Panc1 (cell line): Measurements from ENCODE around the gene SERTAD2. TPM values are rescaled to one million over a fixed set of nuclear protein-coding genes. Genes with fewer than 3 reads are reported as not detected.

ENCODE experiments used
- ATAC-seq: fragments of 200-7000 bp; cut with Tn5 transposase; 2 replicates; pipeline ENCODE4 v1.9.1; 2020; ENCODE audit warnings: mild to moderate bottlenecking, moderate library complexity
- BruUV-seq: library from RNA; stranded (reverse); fragments of 400-500 nt; replicated peaks from 2 replicates; lab custom pipeline; 2021; lab: Mats Ljungman, UMichigan
- CTCF ChIA-PET: fragments of 300-600 bp; sonication (Branson Sonifier 250); formaldehyde crosslinking; loops from one replicate; lab custom pipeline; 2022; ENCODE audit warnings: antibody characterized with exemption; lab: Charles Lee
- POLR2A ChIA-PET: fragments of 300-600 bp; sonication (Branson Sonifier 250); formaldehyde crosslinking; loops from one replicate; lab custom pipeline; 2022; ENCODE audit warnings: antibody characterized with exemption; lab: Charles Lee
- DNase-seq: peaks from one replicate; pipeline ENCODE4 v3.0.0-alpha.2; 2010; ENCODE audit warnings: low read depth, low spot score
- H3K27ac ChIP-seq: 2 replicates; pipeline ENCODE4 v1.5.1; 2011; ENCODE audit warnings: mild to moderate bottlenecking, low read length, inconsistent platforms
- H3K27me3 ChIP-seq: fragments of 200-500 bp; sonication (Bioruptor generic); 2 replicates; pipeline ENCODE4 v1.6.0; 2014; ENCODE audit warnings: low read length, inconsistent platforms; ENCODE audit not compliant: control insufficient read depth, insufficient read depth
- H3K36me3 ChIP-seq: fragments of 200-500 bp; sonication (Bioruptor generic); 2 replicates; pipeline ENCODE4 v1.5.1; 2014; ENCODE audit warnings: inconsistent platforms, mild to moderate bottlenecking, low read length, moderate library complexity; ENCODE audit not compliant: control insufficient read depth, insufficient read depth
- H3K4me1 ChIP-seq: 2 replicates; pipeline ENCODE4 v1.5.1; 2011; ENCODE audit warnings: inconsistent platforms, mild to moderate bottlenecking, low read length, moderate library complexity; ENCODE audit not compliant: control insufficient read depth, insufficient read depth
- H3K4me3 ChIP-seq, 2 experiments: 2 replicates each; pipeline ENCODE4 v1.5.1; 2011 to 2012; ENCODE audit warnings: low read depth in 2 of 2, low read length in 2 of 2, mild to moderate bottlenecking in 2 of 2, inconsistent platforms in 1 of 2, moderate library complexity in 1 of 2
- H3K9me3 ChIP-seq: fragments of 200-500 bp; sonication (Bioruptor generic); 2 replicates; pipeline ENCODE4 v1.5.1; 2014; ENCODE audit warnings: low read depth, mild to moderate bottlenecking, inconsistent platforms, low read length, moderate library complexity; ENCODE audit not compliant: control insufficient read depth, insufficient read depth
- POLR2AphosphoS5 ChIP-seq: IDR thresholded peaks from 2 replicates; pipeline ENCODE4 v1.6.1; 2012; ENCODE audit warnings: mild to moderate bottlenecking, low read depth, low read length, moderate library complexity
- REST ChIP-seq, 2 experiments: IDR thresholded peaks; 2 replicates each; pipeline ENCODE4 v1.6.1; 2011 to 2012; ENCODE audit warnings: low read depth in 2 of 2, control low read depth in 1 of 2, low read length in 1 of 2, mild to moderate bottlenecking in 1 of 2, moderate library complexity in 1 of 2; ENCODE audit not compliant: insufficient read depth in 1 of 2
- SIN3A ChIP-seq: IDR thresholded peaks from 2 replicates; pipeline ENCODE4 v1.6.1; 2012; ENCODE audit warnings: low read depth, mild to moderate bottlenecking, low read length, moderate library complexity, borderline replicate concordance; ENCODE audit not compliant: insufficient read depth
- TCF7L2 ChIP-seq: IDR thresholded peaks from 2 replicates; pipeline ENCODE4 v1.6.1; 2011; ENCODE audit warnings: mild to moderate bottlenecking, low read depth, low read length, inconsistent platforms
- in situ Hi-C: cut with HindIII; loops from 2 replicates; pipeline ENCODE4 v1.10.0; 2016; ENCODE audit warnings: low sequenced_read_pairs, low pct_unique_long_range_greater_than_20kb
- intact Hi-C: fragments of 100-400 bp; cut with micrococcal nuclease; formaldehyde crosslinking; loops from one replicate; pipeline ENCODE4 v1.10.0; 2022; ENCODE audit not compliant: unreplicated experiment
- total RNA-seq: library from RNA; stranded (reverse); gene quantifications from one replicate; pipeline ENCODE4 v1.2.1, GENCODE V29; 2021; ENCODE audit not compliant: unreplicated experiment
- TF ChIP-seq, protein P1 (sequence below): fragments of 450-650 bp; IDR thresholded peaks from 2 replicates; pipeline ENCODE4 v1.5.1; 2017; ENCODE audit warnings: mild to moderate bottlenecking

Gene SERTAD2
- total RNA-seq, 1 experiment from 2014 or later, result 24.3 TPM

GRCh38 chr2:64663402-64663801 lies 9.7 kb upstream of the SERTAD2 start:
- intact Hi-C loops (no loop called here), in situ Hi-C loops (no loop called here)
- DNase-seq, result no peak
- ATAC-seq, result no peak
- H3K27me3 ChIP-seq, result no peaks in the 10 kb centered on the region
- H3K4me3 ChIP-seq, result no peak overlapping the region
- H3K36me3 ChIP-seq, result no peaks in the 10 kb centered on the region
- ChIA-PET CTCF (no interaction called here), POLR2A (interaction anchor here (0.6 kb wide), 1 partner anchor 9 kb away, joined by 4 read pairs; no protein-coding TSS in a partner anchor)
- no peaks in the 10 kb centered on the region; the same call in 1 of the 2 replicates for H3K4me1 ChIP-seq
- no peaks in the 10 kb centered on the region for H3K9me3 ChIP-seq
- TF ChIP-seq REST (IDR thresholded peaks at IDR 0.05; ENCODE audit: insufficient read depth in 1 of 2, low read depth in 2 of 2, low read length in 1 of 2), result no peak
- no peak for TF ChIP-seq SIN3A
- no peak for TF ChIP-seq POLR2AphosphoS5
- TF ChIP-seq, protein P1, sequence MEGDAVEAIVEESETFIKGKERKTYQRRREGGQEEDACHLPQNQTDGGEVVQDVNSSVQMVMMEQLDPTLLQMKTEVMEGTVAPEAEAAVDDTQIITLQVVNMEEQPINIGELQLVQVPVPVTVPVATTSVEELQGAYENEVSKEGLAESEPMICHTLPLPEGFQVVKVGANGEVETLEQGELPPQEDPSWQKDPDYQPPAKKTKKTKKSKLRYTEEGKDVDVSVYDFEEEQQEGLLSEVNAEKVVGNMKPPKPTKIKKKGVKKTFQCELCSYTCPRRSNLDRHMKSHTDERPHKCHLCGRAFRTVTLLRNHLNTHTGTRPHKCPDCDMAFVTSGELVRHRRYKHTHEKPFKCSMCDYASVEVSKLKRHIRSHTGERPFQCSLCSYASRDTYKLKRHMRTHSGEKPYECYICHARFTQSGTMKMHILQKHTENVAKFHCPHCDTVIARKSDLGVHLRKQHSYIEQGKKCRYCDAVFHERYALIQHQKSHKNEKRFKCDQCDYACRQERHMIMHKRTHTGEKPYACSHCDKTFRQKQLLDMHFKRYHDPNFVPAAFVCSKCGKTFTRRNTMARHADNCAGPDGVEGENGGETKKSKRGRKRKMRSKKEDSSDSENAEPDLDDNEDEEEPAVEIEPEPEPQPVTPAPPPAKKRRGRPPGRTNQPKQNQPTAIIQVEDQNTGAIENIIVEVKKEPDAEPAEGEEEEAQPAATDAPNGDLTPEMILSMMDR, result no peak
- TF ChIP-seq TCF7L2, result no peak
- no TSS peak for BruUV-seq
- no peak overlapping the region for H3K27ac ChIP-seq

GRCh38 chr2:64661741-64662169 lies 8.0 kb upstream of the SERTAD2 start:
- ATAC-seq (no peak), DNase-seq (no peak)
- Histone ChIP-seq H3K4me1 (no peaks in the 10 kb centered on the region; the same call in 1 of the 2 replicates), H3K27me3 (no peaks in the 10 kb centered on the region), H3K9me3 (no peaks in the 10 kb centered on the region), H3K27ac (no peak overlapping the region), H3K4me3 (no peak overlapping the region), H3K36me3 (no peaks in the 10 kb centered on the region)
- ChIA-PET CTCF (no interaction called here), POLR2A (no interaction called here)
- no TSS peak for BruUV-seq
- TF ChIP-seq TCF7L2 (no peak), POLR2AphosphoS5 (no peak), REST (IDR thresholded peaks at IDR 0.05; ENCODE audit: insufficient read depth in 1 of 2, low read depth in 2 of 2, low read length in 1 of 2) (no peak), SIN3A (no peak)
- TF ChIP-seq, protein P1, result no peak
- intact Hi-C loops (no loop called here), in situ Hi-C loops (no loop called here)
